Mucosa of stomach (tissue), 1 donor: Measurements from ENCODE around the gene FKBP15.
A peak's percentile ranks its signal among the peaks of the same experiment; 100 is the strongest.

Source experiments
- H3K27me3 ChIP-seq: one replicate; pipeline ENCODE4 v1.7.0; 2013; ENCODE audit warnings: mild to moderate bottlenecking, low read length; ENCODE audit not compliant: control insufficient read depth, insufficient read depth
- H3K36me3 ChIP-seq: one replicate; pipeline ENCODE4 v1.7.0; 2013; ENCODE audit warnings: low read length; ENCODE audit not compliant: control insufficient read depth, insufficient read depth
- H3K4me1 ChIP-seq: one replicate; pipeline ENCODE4 v1.7.0; 2013; ENCODE audit warnings: mild to moderate bottlenecking, low read length; ENCODE audit not compliant: control insufficient read depth, insufficient read depth
- H3K4me3 ChIP-seq: one replicate; pipeline ENCODE4 v1.7.0; 2013; ENCODE audit warnings: low read length
- H3K9ac ChIP-seq: one replicate; pipeline ENCODE4 v1.7.0; 2013; ENCODE audit warnings: mild to moderate bottlenecking, low read length, moderate library complexity
- H3K9me3 ChIP-seq: one replicate; pipeline ENCODE4 v1.7.0; 2013; ENCODE audit warnings: mild to moderate bottlenecking, low read length, moderate library complexity; ENCODE audit not compliant: control insufficient read depth
- donor health status: Pancreatic carcinoma.

Gene FKBP15

DNA sequence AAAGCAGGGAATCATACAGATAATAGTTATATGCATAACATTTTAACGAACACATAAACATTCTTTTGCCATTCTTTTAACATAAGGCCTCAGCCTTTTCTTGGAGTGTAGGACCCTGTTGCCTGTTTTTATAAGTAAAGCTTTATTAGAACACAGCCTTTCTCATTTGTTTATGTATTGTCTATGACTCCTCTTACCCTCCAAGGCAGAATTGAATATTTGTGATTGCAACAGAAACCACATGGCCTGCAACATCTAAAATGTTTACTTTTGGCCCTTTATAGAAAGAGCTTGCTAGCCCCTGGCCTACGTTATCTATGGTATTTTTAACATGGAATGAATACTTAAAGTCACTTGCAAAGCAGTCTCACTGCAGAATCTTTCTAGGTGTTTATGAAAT is 2.9 kb upstream of the FKBP15 start:
- H3K9ac ChIP-seq, result no peak overlapping the region
- H3K9me3 ChIP-seq, result no peaks in the 10 kb centered on the region
- H3K27me3 ChIP-seq, result no peaks in the 10 kb centered on the region
- H3K4me1 ChIP-seq, result peaks cover 30% of the 10 kb centered on the region
- H3K4me3 ChIP-seq, result no peak overlapping the region
- H3K36me3 ChIP-seq, result no peaks in the 10 kb centered on the region

DNA sequence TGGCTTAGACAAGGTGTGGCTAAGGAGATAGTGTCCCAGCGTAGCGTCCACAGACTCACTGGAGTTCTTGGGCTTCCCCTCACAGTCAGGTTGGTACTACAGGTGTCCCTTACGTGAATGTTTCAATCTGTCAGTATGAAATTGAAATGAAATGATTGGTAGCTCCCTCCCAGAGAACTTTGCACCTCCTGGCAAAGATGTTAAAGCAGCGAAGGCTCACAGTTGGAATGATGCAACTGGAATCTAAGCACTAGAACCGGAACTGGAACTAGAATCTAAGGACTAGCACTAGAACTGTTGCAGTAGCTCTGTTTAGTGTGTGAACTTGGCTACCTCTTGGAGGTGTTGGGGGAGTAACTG is 1.4 kb upstream of the FKBP15 start:
- Histone ChIP-seq H3K36me3 (no peaks in the 10 kb centered on the region), H3K27me3 (no peaks in the 10 kb centered on the region), H3K9me3 (no peaks in the 10 kb centered on the region), H3K9ac (peak overlapping the region; percentile 93), H3K4me1 (peaks cover 24% of the 10 kb centered on the region), H3K4me3 (peak overlapping the region; percentile 94)

DNA sequence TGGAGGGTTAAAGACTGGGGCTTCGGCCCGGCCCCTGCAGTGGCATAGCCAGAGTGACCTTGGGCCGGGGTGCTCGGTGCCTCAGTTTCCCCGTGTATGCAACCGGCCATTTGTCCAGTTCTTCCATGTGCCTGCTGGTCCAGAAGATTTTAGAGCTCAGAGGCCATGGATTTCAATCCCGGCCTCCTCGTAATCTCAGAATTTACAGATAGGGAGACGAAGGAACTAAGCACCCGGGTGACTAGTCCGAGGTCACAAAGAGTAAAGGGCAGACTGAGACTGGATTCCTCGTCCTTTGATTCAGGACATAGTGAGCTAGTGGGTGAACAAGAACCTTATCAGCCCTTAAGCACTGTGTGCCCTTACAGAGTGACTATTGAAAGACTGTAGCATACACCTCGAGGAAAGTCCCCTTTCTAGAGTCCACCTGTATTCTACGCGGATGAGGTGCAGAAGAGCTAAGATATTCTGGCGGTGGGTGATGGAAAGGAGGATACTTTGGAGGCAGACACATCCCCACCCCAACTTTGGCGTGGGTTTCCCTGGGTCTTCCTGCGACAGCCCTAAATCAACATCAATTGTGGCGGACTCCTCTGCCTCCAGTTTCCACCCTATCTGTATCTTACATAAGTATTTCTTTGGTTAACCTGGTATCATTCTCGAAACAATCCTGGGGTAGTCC is 864 bp upstream of the FKBP15 start:
- Histone ChIP-seq H3K27me3 (no peaks in the 10 kb centered on the region), H3K4me3 (peak overlapping the region; percentile 94), H3K9me3 (no peaks in the 10 kb centered on the region), H3K4me1 (peaks cover 21% of the 10 kb centered on the region), H3K36me3 (no peaks in the 10 kb centered on the region), H3K9ac (peak overlapping the region; percentile 93)

- Histone ChIP-seq H3K36me3 (no peaks in the 10 kb centered on the region), H3K27me3 (no peaks in the 10 kb centered on the region), H3K4me1 (peaks cover 34% of the 10 kb centered on the region), H3K4me3 (peak overlapping the region; percentile 94), H3K9ac (peak overlapping the region; percentile 93), H3K9me3 (no peaks in the 10 kb centered on the region)
Observed at GRCh38 chr9:113220467-113221002, 542 bp downstream of the FKBP15 start.

DNA sequence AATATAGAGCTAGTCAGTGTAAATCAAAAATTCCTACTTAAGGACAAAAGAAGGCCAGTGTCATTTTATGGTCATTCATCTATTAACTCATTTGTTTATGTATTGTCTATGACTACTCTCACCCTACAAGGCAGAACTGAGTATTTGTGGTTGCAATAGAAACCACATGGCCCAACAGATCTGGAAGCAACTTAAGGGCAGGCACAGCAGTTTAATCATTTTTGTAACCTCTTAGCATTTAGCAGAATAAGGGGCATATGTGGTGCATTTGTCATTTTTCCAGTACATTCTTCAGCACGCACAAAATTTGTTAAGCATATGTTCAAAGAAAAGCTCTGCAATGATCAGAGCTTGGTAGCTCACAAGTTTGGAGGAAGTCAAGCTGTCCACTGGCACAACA is 1.1 kb downstream of the FKBP15 start:
- Histone ChIP-seq H3K4me1 (peaks cover 34% of the 10 kb centered on the region), H3K9ac (peak overlapping the region; percentile 93)

GRCh38 chr9:113219186-113219936 is 1.7 kb downstream of the FKBP15 start:
- H3K27me3 ChIP-seq, result no peaks in the 10 kb centered on the region
- no peaks in the 10 kb centered on the region for H3K36me3 ChIP-seq
- no peak overlapping the region for H3K9ac ChIP-seq
- no peaks in the 10 kb centered on the region for H3K9me3 ChIP-seq
- peaks cover 34% of the 10 kb centered on the region for H3K4me1 ChIP-seq
- no peak overlapping the region for H3K4me3 ChIP-seq

More for the DNA sequence above, 1.1 kb downstream of the FKBP15 start:
- Histone ChIP-seq H3K36me3 (no peaks in the 10 kb centered on the region), H3K27me3 (no peaks in the 10 kb centered on the region), H3K9me3 (no peaks in the 10 kb centered on the region), H3K4me3 (no peak overlapping the region)

DNA sequence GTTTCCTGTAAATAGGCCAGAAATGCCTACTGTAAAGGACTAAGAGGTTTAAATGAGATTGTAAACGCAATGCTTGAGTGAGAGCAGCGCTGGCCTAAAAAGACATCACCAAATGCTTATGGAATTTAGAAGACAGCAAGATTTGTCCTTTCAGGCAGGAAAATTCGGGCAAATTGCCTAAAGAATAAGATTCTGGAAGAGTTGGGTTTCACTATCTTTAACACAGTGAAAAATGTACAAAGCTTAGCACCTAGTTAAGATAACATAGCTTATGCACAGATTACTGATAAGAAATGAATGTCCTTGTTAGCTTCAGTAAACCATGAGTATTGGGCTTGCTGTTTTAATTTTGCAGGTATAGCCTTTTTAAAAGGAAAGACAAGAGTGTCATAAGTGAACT is 4.7 kb downstream of the FKBP15 start:
- H3K4me1 ChIP-seq, result peaks cover 25% of the 10 kb centered on the region
- no peak overlapping the region for H3K9ac ChIP-seq
- no peaks in the 10 kb centered on the region for H3K9me3 ChIP-seq
- H3K27me3 ChIP-seq, result no peaks in the 10 kb centered on the region
- H3K4me3 ChIP-seq, result no peak overlapping the region
- no peaks in the 10 kb centered on the region for H3K36me3 ChIP-seq

GRCh38 chr9:113215132-113215531 is 5.9 kb downstream of the FKBP15 start:
- H3K36me3 ChIP-seq, result no peaks in the 10 kb centered on the region
- no peak overlapping the region for H3K9ac ChIP-seq
- H3K9me3 ChIP-seq, result no peaks in the 10 kb centered on the region
- no peak overlapping the region for H3K4me3 ChIP-seq
- H3K27me3 ChIP-seq, result no peaks in the 10 kb centered on the region
- peaks cover 21% of the 10 kb centered on the region for H3K4me1 ChIP-seq

- H3K4me1 ChIP-seq, result peaks cover 3% of the 10 kb centered on the region
- peaks cover 4% of the 10 kb centered on the region for H3K36me3 ChIP-seq
- no peak overlapping the region for H3K9ac ChIP-seq
- H3K27me3 ChIP-seq, result no peaks in the 10 kb centered on the region
- H3K9me3 ChIP-seq, result no peaks in the 10 kb centered on the region
- H3K4me3 ChIP-seq, result no peak overlapping the region
Observed at GRCh38 chr9:113210815-113211214, 10.3 kb downstream of the FKBP15 start.

- peaks cover 4% of the 10 kb centered on the region for H3K36me3 ChIP-seq
- no peak overlapping the region for H3K4me3 ChIP-seq
- H3K9me3 ChIP-seq, result no peaks in the 10 kb centered on the region
- no peak overlapping the region for H3K9ac ChIP-seq
- H3K4me1 ChIP-seq, result no peaks in the 10 kb centered on the region
- H3K27me3 ChIP-seq, result no peaks in the 10 kb centered on the region
Observed at GRCh38 chr9:113205861-113206260, 15.2 kb downstream of the FKBP15 start.

GRCh38 chr9:113205432-113205831 is 15.6 kb downstream of the FKBP15 start:
- Histone ChIP-seq H3K9ac (no peak overlapping the region), H3K36me3 (peaks cover 4% of the 10 kb centered on the region), H3K9me3 (no peaks in the 10 kb centered on the region), H3K27me3 (no peaks in the 10 kb centered on the region), H3K4me3 (no peak overlapping the region), H3K4me1 (no peaks in the 10 kb centered on the region)

GRCh38 chr9:113199683-113200329 is 21.3 kb downstream of the FKBP15 start:
- H3K9me3 ChIP-seq, result no peaks in the 10 kb centered on the region
- H3K9ac ChIP-seq, result no peak overlapping the region
- H3K4me3 ChIP-seq, result no peak overlapping the region
- no peaks in the 10 kb centered on the region for H3K36me3 ChIP-seq
- no peaks in the 10 kb centered on the region for H3K27me3 ChIP-seq
- no peaks in the 10 kb centered on the region for H3K4me1 ChIP-seq
